Body of pancreas (tissue), 4 donors: ENCODE measurements around the gene HHAT. TPM values are rescaled to one million over a fixed set of nuclear protein-coding genes. Genes with fewer than 3 reads are reported as not detected.
"Not testable (repeated sequence)": the region's sequence is repeated elsewhere in the genome, so short reads cannot be mapped to it uniquely, and the experiment has no call there.

ENCODE experiments used
- ATAC-seq: fragments of 150-250 bp; one replicate; pipeline ENCODE4 v1.9.1; 2016
- DNase-seq, 4 donors: peaks; one replicate each; pipeline ENCODE4 v3.0.0-alpha.2; 2019
- H3K27ac ChIP-seq, 4 donors: fragments of 200-600 bp; sonication (generic); 1 replicate in 3 of 4; 2 replicates in 1 of 4; pipeline versions ENCODE4 v1.5.1 to v1.6.1; 2016 to 2019; ENCODE audit warnings: mild to moderate bottlenecking in 1 of 4, mixed read lengths in 1 of 4, moderate library complexity in 1 of 4
- H3K27me3 ChIP-seq, 2 donors: fragments of 200-600 bp; sonication (generic); one replicate each; pipeline ENCODE4 v1.6.0; 2016; ENCODE audit warnings: mild to moderate bottlenecking in 1 of 2
- H3K36me3 ChIP-seq, 2 donors: fragments of 200-600 bp; sonication (generic); replicated peaks in 1 of 2; 2 replicates each; pipeline ENCODE4 v1.5.1; 2016; ENCODE audit warnings: low read depth in 2 of 2; ENCODE audit not compliant: insufficient read depth in 1 of 2
- H3K4me1 ChIP-seq: fragments of 200-600 bp; sonication (generic); one replicate; pipeline ENCODE4 v1.6.0; 2016
- H3K4me3 ChIP-seq, 2 donors: fragments of 200-600 bp; sonication (generic); 1 replicate in 1 of 2; 2 replicates in 1 of 2; pipeline ENCODE4 v1.5.1; 2016 to 2019
- H3K9me3 ChIP-seq, 3 donors: fragments of 200-600 bp; sonication (generic); 1 replicate in 2 of 3; 2 replicates in 1 of 3; pipeline ENCODE4 v1.5.1; 2016
- CTCF ChIP-seq, 7 experiments: fragments of 450-650 bp in 4 of 7; fragments of 200-600 bp in 3 of 7; sonication (generic) in 3 of 7; IDR thresholded peaks; one replicate each; pipeline ENCODE4 v1.5.1; 2016 to 2019; ENCODE audit warnings: antibody characterized with exemption in 7 of 7
- POLR2A ChIP-seq, 3 donors: fragments of 450-650 bp; IDR thresholded peaks; one replicate each; pipeline ENCODE4 v1.6.1; 2016; ENCODE audit warnings: antibody characterized with exemption in 3 of 3, mild to moderate bottlenecking in 2 of 3
- WGBS, 2 donors: methylation state at CpG; one replicate each; pipeline ENCODE4 v1.1.5; 2017; 5-methylcytosine and 5-hydroxymethylcytosine counted together
- intact Hi-C: fragments of 100-400 bp; cut with DNase I; formaldehyde crosslinking; loops from one replicate; pipeline ENCODE4 v1.15.1; 2023
- total RNA-seq, 2 donors: library from RNA; depleted of rRNA; stranded (reverse); fragments of >200 nt; gene quantifications; one replicate each; pipeline ENCODE4 v1.1.0, GENCODE V29; 2016

HHAT gene
- total RNA-seq, 2 donors from 2014 or later: 4.4 to 19.4 TPM

GRCh38 chr1:210347112-210347511, 18.4 kb downstream of the HHAT start:
- Histone ChIP-seq H3K9me3 (no peaks in the 10 kb centered on the region), H3K4me3 (no peak overlapping the region), H3K27me3 (no peaks in the 10 kb centered on the region), H3K27ac (no peak overlapping the region), H3K36me3 (no peaks in the 10 kb centered on the region), H3K4me1 (no peaks in the 10 kb centered on the region)
- WGBS, 2 donors: 80 to 86% methylated on average over 1 of the region's 1 CpG
- TF ChIP-seq POLR2A (IDR thresholded peaks at IDR 0.05) (no peak), CTCF (IDR thresholded peaks at IDR 0.05) (no peak)
- DNase-seq (no peak), ATAC-seq (no peak)
- intact Hi-C loops: no loop called here

DNA sequence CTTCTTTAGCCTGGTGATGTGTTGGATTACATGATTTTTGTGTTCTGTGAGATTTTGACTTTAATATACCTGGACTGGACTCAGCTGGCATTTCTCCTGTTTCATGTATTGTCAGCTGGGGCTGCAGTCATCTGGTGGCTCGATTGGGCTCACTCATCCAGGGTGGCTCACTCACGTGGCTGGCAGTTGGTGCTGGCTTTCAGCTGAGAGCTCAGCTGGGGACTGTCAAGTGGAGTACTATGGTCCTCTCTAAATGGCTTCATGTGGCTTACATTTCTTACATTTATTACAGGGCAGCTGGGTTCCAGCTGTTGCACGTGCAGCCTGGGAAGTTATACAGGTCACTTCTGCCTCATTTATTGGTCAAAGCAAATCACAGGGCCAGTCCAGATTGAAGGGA, 22.8 kb downstream of the HHAT start:
- intact Hi-C loops: no loop called here
- no peaks in the 10 kb centered on the region for H3K4me1 ChIP-seq
- WGBS, 2 donors: 66 to 79% methylated on average over 3 of the region's 3 CpGs
- H3K4me3 ChIP-seq: no peak overlapping the region
- H3K27ac ChIP-seq: no peak overlapping the region
- ATAC-seq: no peak
- no peaks in the 10 kb centered on the region for H3K27me3 ChIP-seq
- TF ChIP-seq CTCF (IDR thresholded peaks at IDR 0.05) (no peak), POLR2A (IDR thresholded peaks at IDR 0.05) (no peak)
- H3K9me3 ChIP-seq: no peaks in the 10 kb centered on the region
- H3K36me3 ChIP-seq: no peaks in the 10 kb centered on the region
- DNase-seq: no peak

DNA sequence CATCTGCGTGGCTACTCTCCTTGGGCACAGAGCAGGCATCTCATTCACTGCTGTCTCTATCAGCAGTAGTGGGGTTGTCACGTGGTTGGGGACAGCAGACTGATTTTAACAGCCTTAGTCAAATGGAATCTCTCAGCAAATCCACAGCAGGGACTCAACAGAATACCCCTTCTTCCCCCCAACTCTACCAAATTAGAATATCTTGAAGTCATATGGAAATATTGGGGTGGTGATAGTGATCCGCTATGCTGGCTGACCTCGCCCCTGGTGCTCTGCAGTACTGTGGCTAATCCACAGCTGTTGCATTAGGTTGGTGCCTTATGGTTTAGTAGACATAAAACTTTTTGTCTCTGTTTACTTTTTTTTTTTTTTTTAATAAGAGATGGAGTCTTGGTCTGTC, 23.9 kb downstream of the HHAT start:
- no peaks in the 10 kb centered on the region for H3K4me1 ChIP-seq
- H3K36me3 ChIP-seq: no peaks in the 10 kb centered on the region
- no peak for ATAC-seq
- no peak for TF ChIP-seq CTCF (IDR thresholded peaks at IDR 0.05)
- no peak for TF ChIP-seq POLR2A (IDR thresholded peaks at IDR 0.05)
- intact Hi-C loops: no loop called here
- DNase-seq: no peak
- no peak overlapping the region for H3K27ac ChIP-seq
- H3K9me3 ChIP-seq: no peaks in the 10 kb centered on the region
- no peak overlapping the region for H3K4me3 ChIP-seq
- 87 to 97% methylated on average over 3 to 4 of the region's 4 CpGs for WGBS, 2 donors
- no peaks in the 10 kb centered on the region for H3K27me3 ChIP-seq

DNA sequence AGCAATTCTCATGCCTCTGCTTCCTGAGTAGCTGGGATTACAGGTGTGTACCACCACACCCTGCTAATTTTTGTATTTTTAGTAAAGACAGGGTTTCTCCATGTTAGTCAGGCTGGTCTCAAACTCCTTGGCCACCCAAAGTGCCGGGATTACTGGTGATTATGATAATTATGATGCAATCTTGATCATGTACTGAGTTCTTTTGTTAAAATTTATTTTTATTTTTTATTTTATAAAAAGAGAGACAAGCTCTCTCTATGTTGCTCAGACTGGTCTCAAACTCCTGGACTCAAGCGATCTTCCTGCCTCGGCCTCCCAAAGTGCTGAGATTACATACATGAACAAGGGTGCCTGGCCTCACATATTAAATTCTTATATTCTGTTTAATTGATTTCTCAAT, 25.6 kb downstream of the HHAT start:
- H3K36me3 ChIP-seq, intact Hi-C loops, H3K27me3 ChIP-seq, ATAC-seq, H3K4me3 ChIP-seq, H3K27ac ChIP-seq, DNase-seq, H3K9me3 ChIP-seq, H3K4me1 ChIP-seq: not testable (repeated sequence)
- 94 to 100% methylated on average over 3 of the region's 3 CpGs for WGBS, 2 donors

- Histone ChIP-seq H3K27ac (no peak overlapping the region), H3K4me1 (peaks cover 5% of the 10 kb centered on the region), H3K9me3 (no peaks in the 10 kb centered on the region), H3K36me3 (no peaks in the 10 kb centered on the region), H3K27me3 (no peaks in the 10 kb centered on the region), H3K4me3 (no peak overlapping the region)
- DNase-seq: no peak
- intact Hi-C loops: no loop called here
- 60 to 66% methylated on average over 3 of the region's 3 CpGs for WGBS, 2 donors
- ATAC-seq: no peak
- no peak for TF ChIP-seq POLR2A (IDR thresholded peaks at IDR 0.05)
- TF ChIP-seq CTCF (IDR thresholded peaks at IDR 0.05): no peak
Measured at GRCh38 chr1:210358626-210359025, 29.9 kb downstream of the HHAT start.
